ENCODE results near the gene IER3. TPM values are rescaled to one million over a fixed set of nuclear protein-coding genes. Genes with fewer than 3 reads are reported as not detected.

IER3 gene
- polyA plus RNA-seq, 1 experiment: 85.2 TPM

DNA sequence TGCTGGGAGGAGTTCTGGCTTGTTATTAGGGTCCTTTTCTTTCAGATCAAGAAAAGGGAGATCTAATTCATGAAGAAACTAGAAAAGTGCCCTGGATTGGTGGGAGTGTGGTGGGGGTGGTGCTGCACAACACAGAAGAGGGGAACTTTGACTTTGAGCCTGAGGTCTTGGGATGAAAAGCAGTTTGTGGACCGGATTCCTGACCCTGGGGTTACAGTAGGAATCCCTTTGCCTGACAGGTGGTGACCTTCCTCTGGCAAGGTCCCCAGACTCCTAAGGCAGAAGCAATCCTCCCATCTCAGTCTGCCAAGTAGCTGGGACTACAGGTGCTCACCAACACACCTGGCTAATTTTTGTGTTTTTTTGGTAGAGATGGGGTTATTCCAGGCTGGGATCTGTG, 45.3 kb upstream of the IER3 start:
- H3K9me3 ChIP-seq (ENCODE audit: control insufficient read depth, insufficient read depth, low read length): no peaks in the 10 kb centered on the region
- H3K4me3 ChIP-seq (ENCODE audit: low read depth, low read length): no peak overlapping the region
- no peak overlapping the region for H3K27ac ChIP-seq (ENCODE audit: low read depth, low read length)
- H3K27me3 ChIP-seq (ENCODE audit: control insufficient read depth, insufficient read depth, low read length): no peaks in the 10 kb centered on the region
- DNase-seq (ENCODE audit: low read depth, low spot score): no peak
- TF ChIP-seq, protein P1, sequence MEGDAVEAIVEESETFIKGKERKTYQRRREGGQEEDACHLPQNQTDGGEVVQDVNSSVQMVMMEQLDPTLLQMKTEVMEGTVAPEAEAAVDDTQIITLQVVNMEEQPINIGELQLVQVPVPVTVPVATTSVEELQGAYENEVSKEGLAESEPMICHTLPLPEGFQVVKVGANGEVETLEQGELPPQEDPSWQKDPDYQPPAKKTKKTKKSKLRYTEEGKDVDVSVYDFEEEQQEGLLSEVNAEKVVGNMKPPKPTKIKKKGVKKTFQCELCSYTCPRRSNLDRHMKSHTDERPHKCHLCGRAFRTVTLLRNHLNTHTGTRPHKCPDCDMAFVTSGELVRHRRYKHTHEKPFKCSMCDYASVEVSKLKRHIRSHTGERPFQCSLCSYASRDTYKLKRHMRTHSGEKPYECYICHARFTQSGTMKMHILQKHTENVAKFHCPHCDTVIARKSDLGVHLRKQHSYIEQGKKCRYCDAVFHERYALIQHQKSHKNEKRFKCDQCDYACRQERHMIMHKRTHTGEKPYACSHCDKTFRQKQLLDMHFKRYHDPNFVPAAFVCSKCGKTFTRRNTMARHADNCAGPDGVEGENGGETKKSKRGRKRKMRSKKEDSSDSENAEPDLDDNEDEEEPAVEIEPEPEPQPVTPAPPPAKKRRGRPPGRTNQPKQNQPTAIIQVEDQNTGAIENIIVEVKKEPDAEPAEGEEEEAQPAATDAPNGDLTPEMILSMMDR (IDR thresholded peaks at IDR 0.05; ENCODE audit: low read depth, low read length): no peak
- POLR2A ChIA-PET: no interaction called here
- CTCF ChIA-PET: interaction anchor here (0.7 kb wide), 1 partner anchor 136 kb away, joined by 4 read pairs; no protein-coding TSS in a partner anchor

DNA sequence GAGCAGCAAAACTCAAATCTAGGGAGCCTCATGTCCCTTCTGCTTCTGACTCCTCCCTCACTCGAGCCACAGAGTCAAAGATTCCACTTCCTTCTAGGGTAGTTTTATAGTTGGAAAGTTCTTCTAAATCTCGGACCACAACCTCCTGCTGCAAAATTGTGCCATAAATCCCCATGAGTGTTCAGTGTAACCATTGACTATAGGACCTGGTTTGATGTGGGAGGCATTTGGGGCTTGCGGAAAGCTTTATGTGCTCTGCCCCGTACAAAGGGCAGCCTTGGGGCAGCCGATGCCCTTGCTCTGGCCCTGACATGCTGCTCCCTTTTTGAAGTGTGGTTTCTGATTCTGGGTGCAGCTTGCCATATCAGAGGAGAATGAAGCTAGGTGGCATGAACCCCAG, 43.6 kb upstream of the IER3 start:
- Histone ChIP-seq H3K27ac (ENCODE audit: low read depth, low read length) (no peak overlapping the region), H3K4me3 (ENCODE audit: low read depth, low read length) (no peak overlapping the region), H3K27me3 (ENCODE audit: control insufficient read depth, insufficient read depth, low read length) (no peaks in the 10 kb centered on the region), H3K9me3 (ENCODE audit: control insufficient read depth, insufficient read depth, low read length) (no peaks in the 10 kb centered on the region)
- ChIA-PET POLR2A (no interaction called here), CTCF (interaction anchor here (0.9 kb wide), 1 partner anchor 41 kb away, joined by 3 read pairs; no protein-coding TSS in a partner anchor)
- no peak for DNase-seq (ENCODE audit: low read depth, low spot score)
- TF ChIP-seq, protein P1 (IDR thresholded peaks at IDR 0.05; ENCODE audit: low read depth, low read length): no peak

DNA sequence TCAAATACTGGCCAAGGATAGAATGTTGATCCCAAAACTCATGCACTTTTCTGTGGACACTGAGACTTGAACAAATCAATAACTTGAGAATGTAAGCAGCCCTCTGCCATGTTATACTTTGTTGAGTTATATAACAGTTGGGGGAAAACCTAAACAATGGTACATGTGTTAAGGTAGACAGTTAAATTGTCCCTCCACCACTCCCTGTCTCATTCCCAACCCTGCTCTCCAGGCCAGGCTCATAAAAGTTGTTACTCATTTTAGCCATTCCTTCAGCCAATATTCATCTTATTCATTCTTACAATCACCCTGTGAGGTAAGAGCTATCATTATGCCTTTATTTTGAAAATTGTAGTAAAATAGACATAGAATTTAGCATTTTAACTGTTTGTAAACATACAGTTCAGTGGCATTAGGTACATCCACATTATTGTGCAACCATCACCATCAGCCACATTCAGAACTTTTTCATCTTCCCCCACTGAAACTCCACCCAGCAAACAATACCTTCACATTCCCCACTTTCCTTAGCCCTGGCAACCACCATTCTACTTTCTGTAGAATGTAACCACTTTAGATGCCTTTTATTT, 38.2 kb upstream of the IER3 start:
- DNase-seq (ENCODE audit: low read depth, low spot score): no peak
- POLR2A ChIA-PET: interaction anchor here (1.3 to 2.7 kb wide), 10 partner anchors 8 to 56 kb away, joined by 4 to 49 read pairs (median 9); partner anchors contain the start of genes FLOT1 and IER3
- Histone ChIP-seq H3K9me3 (ENCODE audit: control insufficient read depth, insufficient read depth, low read length) (no peaks in the 10 kb centered on the region), H3K27me3 (ENCODE audit: control insufficient read depth, insufficient read depth, low read length) (no peaks in the 10 kb centered on the region), H3K4me3 (ENCODE audit: low read depth, low read length) (no peak overlapping the region), H3K27ac (ENCODE audit: low read depth, low read length) (peak overlapping the region; percentile 100)
- CTCF ChIA-PET: interaction anchor here (1.1 to 1.3 kb wide), 4 partner anchors 30 to 305 kb away, joined by 3 to 6 read pairs (median 3); partner anchors contain the start of gene IER3
- TF ChIP-seq, protein P1 (IDR thresholded peaks at IDR 0.05; ENCODE audit: low read depth, low read length): no peak

DNA sequence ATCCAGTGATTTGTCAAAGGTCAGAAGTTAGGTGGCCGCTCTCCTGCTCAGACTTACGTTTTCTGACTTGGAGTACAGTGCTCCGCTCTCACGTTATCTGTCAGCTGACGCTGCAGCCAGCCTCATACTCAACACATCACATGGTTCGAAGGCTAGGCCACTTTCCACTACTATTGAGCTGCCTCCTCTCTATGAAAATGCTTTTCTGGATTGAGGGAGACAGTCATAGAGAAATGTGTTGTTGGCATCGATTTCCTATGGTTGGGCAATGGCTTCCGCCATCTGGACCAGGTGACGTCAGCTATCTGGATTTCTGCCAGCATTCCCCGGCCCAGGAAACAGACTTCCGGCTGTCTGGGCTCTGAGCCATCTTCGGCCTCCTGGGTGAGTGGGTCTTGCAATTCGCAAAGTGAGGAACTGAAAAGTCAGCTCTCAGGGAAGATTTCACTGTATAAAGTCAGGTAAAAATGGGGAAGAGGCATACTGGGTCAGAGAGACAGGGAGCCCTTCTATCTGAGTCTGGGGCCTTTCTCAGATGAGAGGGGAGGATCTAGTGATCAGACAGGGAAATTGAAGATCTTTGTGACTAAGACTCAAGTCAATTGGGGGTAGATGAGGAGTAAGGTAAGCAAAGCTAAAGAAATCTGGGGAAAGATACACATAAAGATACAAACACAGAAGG, 37.5 kb upstream of the IER3 start:
- CTCF ChIA-PET: interaction anchor here (0.7 to 1.5 kb wide), 9 partner anchors 25 to 305 kb away, joined by 3 to 6 read pairs (median 3); partner anchors contain the start of gene IER3
- Histone ChIP-seq H3K27ac (ENCODE audit: low read depth, low read length) (peak overlapping the region; percentile 100), H3K27me3 (ENCODE audit: control insufficient read depth, insufficient read depth, low read length) (no peaks in the 10 kb centered on the region), H3K9me3 (ENCODE audit: control insufficient read depth, insufficient read depth, low read length) (no peaks in the 10 kb centered on the region), H3K4me3 (ENCODE audit: low read depth, low read length) (no peak overlapping the region; the same call in 1 of the 2 replicates)
- DNase-seq (ENCODE audit: low read depth, low spot score): peak; percentile 98
- TF ChIP-seq, protein P1 (IDR thresholded peaks at IDR 0.05; ENCODE audit: low read depth, low read length): no peak
- POLR2A ChIA-PET: interaction anchor here (0.9 to 2.7 kb wide), 16 partner anchors 9 to 60 kb away, joined by 3 to 49 read pairs (median 6); partner anchors contain the start of genes FLOT1 and IER3

DNA sequence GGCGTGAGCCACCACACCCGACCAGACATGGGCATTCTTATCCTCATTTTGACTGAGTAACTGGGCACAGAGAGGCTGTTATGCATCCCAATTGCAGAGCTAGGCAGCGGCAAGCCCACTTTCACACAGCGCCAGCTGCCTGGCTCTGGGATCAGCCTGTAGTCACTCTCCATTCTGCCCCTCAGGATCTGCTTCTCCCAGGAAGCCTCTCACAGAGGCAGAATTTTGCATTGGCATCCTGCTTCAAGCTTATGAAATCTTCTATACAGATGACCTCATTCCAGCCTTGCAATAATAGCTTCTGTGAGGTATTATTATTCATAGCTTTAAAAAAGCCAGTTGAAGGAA, 37.0 kb upstream of the IER3 start:
- Histone ChIP-seq H3K9me3 (ENCODE audit: control insufficient read depth, insufficient read depth, low read length) (no peaks in the 10 kb centered on the region), H3K4me3 (ENCODE audit: low read depth, low read length) (peak overlapping the region; percentile 33), H3K27me3 (ENCODE audit: control insufficient read depth, insufficient read depth, low read length) (no peaks in the 10 kb centered on the region), H3K27ac (ENCODE audit: low read depth, low read length) (peak overlapping the region; percentile 100)
- ChIA-PET POLR2A (interaction anchor here (0.9 to 2.7 kb wide), 16 partner anchors 10 to 59 kb away, joined by 3 to 49 read pairs (median 6); partner anchors contain the start of genes FLOT1 and IER3), CTCF (interaction anchor here (0.7 to 1.5 kb wide), 8 partner anchors 24 to 298 kb away, joined by 3 to 6 read pairs (median 3); partner anchors contain the start of gene IER3)
- DNase-seq (ENCODE audit: low read depth, low spot score): no peak
- TF ChIP-seq, protein P1 (IDR thresholded peaks at IDR 0.05; ENCODE audit: low read depth, low read length): no peak

Data from AG04450 (cell line).